HG02970 (cell line): ENCODE results near the gene KRTAP12-2.
"Not testable (repeated sequence)": the region's sequence is repeated elsewhere in the genome, so short reads cannot be mapped to it uniquely, and the experiment has no call there.

Source experiments
- ATAC-seq: cut with Tn5 transposase; IDR thresholded peaks from one replicate; pipeline ENCODE4 v1.9.1; 2021; ENCODE audit warnings: mild to moderate bottlenecking, moderate library complexity, moderate number of reproducible peaks; ENCODE audit not compliant: unreplicated experiment, low FRiP score

The KRTAP12-2 gene

DNA sequence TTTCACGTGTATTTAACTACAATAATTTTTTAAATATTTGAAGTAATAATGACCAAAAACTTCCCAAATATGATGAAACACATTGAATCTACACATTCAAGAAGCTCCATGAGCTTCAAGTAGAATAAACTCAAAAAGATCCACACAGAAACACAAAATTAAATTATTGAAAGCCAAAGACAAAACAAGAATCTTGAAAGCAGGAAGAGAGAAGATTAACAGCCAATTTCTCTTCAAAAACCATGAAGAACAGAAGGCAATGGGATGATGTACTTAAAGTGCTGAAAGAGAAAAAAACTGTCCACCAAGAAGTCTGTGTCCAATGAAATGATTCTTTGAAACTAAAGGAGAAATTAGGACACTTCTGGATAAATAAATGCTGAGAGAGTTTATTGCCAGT, 34.7 kb downstream of the KRTAP12-2 start:
- ATAC-seq: no peak

DNA sequence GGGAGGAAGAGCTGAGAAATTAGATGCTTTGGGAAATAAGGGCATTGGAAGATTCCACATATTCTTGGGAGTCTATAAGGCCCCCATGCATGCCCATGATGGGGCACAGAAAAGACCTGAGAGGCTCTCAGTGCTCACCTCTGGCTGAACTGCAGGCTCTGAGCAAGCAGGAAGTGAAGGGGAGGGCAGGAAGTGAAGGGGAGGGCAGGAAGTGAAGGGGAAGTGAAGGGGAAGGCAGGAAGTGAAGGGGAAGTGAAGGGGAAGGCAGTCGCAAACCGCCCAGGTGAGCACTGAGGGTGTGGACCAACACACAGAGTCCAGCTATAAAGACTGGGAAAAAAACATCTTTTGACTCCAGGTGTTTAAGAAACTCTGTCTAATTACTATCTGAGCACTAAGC, 36.3 kb downstream of the KRTAP12-2 start:
- ATAC-seq: no peak

- no peak for ATAC-seq
Measured at GRCh38 chr21:44628707-44629391, 37.9 kb downstream of the KRTAP12-2 start.

DNA sequence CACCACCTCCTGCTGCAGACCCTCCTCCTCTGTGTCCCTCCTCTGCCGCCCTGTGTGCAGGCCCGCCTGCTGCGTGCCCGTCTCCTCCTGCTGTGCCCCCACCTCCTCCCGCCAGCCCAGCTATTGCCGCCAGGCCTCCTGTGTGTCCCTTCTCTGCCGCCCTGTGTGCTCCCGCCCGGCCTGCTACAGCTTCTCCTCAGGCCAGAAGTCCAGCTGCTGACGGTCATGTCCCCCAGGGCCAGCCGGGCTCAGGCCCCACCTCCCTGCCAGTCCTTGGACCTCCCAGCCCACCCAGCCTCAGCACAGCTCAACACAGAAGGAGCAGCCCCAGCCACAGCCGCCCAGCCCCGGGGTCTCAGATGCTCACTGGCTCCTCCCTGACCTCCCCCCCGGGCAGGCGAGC, 38.9 kb downstream of the KRTAP12-2 start:
- ATAC-seq: not testable (repeated sequence)

DNA sequence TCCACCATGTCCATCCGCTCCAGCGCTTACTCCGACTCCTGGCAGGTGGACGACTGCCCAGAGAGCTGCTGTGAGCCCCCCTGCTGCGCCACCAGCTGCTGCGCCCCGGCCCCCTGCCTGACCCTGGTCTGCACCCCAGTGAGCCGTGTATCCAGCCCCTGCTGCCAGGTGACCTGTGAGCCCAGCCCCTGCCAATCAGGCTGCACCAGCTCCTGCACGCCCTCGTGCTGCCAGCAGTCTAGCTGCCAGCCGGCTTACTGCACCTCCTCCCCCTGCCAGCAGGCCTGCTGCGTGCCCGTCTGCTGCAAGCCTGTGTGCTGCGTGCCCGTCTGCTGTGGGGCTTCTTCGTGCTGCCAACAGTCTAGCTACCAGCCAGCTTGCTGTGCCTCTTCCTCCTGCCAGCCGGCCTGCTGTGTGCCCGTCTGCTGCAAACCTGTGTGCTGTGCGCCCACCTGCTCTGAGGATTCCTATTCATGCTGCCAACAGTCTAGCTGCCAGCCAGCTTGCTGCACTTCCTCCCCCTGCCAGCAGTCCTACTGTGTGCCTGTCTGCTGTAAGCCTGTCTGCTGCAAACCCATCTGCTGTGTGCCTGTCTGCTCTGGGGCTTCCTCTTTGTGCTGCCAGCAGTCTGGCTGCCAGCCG, 39.4 kb downstream of the KRTAP12-2 start:
- not testable (repeated sequence) for ATAC-seq

DNA sequence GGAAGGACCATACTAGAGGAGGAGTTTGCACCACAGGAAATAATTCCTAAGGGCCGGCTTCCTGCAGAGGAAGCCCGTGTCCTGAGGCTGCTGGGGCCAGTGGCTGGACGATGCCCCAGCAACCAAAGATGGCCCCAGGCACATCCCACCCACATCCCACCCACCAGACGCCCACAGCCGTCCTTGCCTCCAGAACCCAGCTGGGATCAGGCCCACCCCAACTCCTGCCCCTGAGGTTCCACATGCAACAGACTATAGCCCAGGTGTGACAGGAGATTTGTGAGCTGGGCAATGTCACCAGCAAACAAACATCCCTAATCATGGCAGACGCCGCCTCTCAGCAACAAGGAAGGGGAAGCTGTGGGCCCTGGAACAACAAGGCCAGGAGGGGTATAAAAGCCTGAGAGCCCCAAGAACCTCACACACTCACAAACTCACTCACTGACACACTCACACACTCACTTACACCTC, 40.0 kb downstream of the KRTAP12-2 start, which contains the start of gene KRTAP10-9:
Gene KRTAP10-9 (plus strand): TSS at position 421 of the 471 bp plus-strand sequence. CDS start 79 bp downstream, outside the sequence.
- ATAC-seq: no peak

DNA sequence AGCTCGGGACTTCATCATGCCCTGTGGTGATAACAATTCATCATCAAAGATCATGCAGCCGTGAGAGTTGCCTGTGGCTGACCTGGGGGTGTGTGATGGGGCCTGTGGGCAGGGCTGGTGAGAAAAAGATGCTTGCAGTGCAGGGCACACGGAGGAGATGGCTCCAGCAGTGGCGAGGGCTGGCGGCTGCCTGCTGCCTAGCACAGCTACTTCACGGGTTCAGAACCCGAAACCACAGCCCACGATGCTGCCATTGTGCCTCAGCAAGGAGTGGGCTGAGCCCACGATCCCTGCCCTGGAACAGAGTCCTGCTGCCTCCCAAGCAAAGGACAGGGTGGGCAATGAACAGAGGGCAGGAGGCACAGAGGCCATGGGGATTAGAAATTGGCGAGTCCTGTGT, 40.5 kb downstream of the KRTAP12-2 start:
- no peak for ATAC-seq

GRCh38 chr21:44625756-44626155, 41.0 kb downstream of the KRTAP12-2 start:
- ATAC-seq: no peak

DNA sequence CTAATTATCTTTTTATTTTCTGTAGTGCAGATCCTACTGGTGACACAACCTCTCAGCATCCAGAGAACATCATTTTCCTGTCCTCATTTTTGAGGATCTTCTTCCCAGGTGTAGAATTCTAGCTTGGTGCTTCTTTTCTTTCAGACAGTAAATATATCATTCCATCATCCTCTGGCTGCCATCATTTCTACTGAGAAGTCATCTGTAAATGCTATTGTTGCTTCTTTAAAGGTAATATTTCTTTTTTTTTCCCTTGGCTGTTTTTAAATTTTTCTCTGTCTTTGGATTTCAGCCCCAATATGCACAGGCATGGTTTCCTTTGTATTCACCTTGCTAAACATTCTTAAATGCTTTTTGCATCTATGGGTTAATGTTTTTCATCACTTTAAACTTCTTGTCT, 43.2 kb downstream of the KRTAP12-2 start:
- ATAC-seq: no peak

GRCh38 chr21:44619886-44620285, 46.8 kb downstream of the KRTAP12-2 start:
- ATAC-seq: no peak

GRCh38 chr21:44618909-44619308, 47.8 kb downstream of the KRTAP12-2 start:
- ATAC-seq: no peak

DNA sequence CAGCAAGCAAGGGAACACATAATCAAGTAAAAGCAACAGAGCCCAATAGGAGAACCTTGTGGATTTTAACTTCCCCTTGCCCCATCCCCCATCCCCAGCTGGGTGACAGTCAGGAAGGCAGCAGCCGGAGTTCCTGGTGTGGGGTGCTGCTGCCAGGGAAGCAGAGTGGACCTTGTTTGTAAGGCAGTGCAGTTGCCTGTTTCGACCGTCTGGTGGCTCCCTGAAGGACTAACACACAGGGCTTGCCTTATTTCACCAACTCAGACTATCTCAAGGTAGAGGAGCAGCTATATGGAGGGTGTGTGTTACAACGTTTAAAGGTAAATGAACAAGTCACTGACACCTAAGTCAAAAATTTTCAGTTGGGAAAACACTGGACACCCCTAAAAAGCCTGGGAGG, 48.2 kb downstream of the KRTAP12-2 start:
- ATAC-seq: no peak

GRCh38 chr21:44617071-44617501, 49.6 kb downstream of the KRTAP12-2 start:
- no peak for ATAC-seq

DNA sequence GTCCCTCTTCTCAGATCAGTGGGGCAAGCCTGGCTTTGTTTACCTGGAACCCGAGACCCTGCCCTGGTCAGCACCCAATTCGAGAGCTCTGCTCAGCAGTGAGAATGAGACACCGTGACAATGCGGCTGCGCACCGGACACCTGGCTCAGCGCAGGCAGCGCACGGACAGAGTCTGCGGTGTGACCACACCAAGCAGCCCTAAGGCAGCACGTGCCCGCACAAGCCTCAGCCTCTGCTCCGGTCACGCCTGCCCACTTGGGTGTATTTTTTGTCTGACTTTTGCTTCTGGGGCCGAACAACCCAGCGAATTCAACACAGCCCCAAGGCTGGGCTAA, 50.2 kb downstream of the KRTAP12-2 start:
- ATAC-seq: no peak
